Endothelial cell of umbilical vein (primary cell): ENCODE measurements around the gene LTBP1.

ENCODE experiments used
- CTCF ChIP-seq, 2 donors: IDR thresholded peaks; 1 replicate in 1 of 2; 2 replicates in 1 of 2; pipeline ENCODE4 v1.5.1; 2011; ENCODE audit warnings: low read length in 2 of 2, mild to moderate bottlenecking in 2 of 2, moderate library complexity in 2 of 2, control low read depth in 1 of 2, inconsistent platforms in 1 of 2, low read depth in 1 of 2; ENCODE audit not compliant: insufficient read depth in 1 of 2; ENCODE audit errors: extremely low read depth in 1 of 2
- EZH2 ChIP-seq: IDR thresholded peaks from 2 replicates; pipeline ENCODE4 v1.6.1; 2012; ENCODE audit warnings: borderline replicate concordance, low read depth, mild to moderate bottlenecking, moderate library complexity, low read length, inconsistent platforms; ENCODE audit not compliant: severe bottlenecking
- FOS ChIP-seq: IDR thresholded peaks from 2 replicates; pipeline ENCODE4 v1.6.1; 2011; ENCODE audit warnings: mild to moderate bottlenecking, low read length, moderate library complexity, borderline replicate concordance; ENCODE audit not compliant: insufficient read depth

- TF ChIP-seq CTCF (IDR thresholded peaks at IDR 0.05; ENCODE audit: extremely low read depth in 1 of 2, insufficient read depth in 1 of 2, low read depth in 1 of 2, low read length in 2 of 2) (no peak), FOS (no peak), EZH2 (no peak)
Observed at GRCh38 chr2:33020883-33021282, 74.1 kb downstream of the LTBP1 start.
